ENCODE results near the gene CA7.

Gene CA7

DNA sequence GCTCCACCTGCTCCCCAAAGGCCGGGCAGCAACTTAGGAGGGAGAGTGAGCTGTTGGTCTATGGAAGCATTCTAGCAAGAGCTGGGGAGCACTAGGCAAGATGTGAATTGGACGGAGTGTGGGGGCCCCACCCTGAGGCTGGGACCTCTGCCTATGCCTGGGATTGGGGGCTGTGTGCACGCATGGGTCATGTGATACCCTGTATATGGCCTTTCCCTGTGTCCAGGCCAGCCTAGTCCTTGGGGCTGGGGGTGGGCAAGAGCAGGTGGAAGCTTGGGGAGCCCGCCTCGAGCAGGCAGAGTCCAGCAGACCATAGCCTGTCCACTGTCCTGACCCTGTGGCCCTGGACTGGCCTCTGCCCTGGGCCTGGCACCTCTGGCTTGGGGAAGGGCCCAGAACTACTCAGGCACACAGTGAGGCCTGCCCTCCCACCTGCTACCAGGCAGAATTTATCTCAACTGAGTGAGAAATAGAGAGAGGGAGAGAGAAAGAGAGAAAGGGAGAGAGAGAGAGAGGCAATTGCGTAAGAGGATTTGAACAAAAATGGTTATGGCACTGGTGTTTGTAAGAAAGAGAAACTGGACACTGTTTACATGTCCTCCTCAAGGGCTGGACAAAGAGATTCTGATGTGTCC is 55.2 kb downstream of the CA7 start:
- peak; percentile 41 for DNase-seq

DNA sequence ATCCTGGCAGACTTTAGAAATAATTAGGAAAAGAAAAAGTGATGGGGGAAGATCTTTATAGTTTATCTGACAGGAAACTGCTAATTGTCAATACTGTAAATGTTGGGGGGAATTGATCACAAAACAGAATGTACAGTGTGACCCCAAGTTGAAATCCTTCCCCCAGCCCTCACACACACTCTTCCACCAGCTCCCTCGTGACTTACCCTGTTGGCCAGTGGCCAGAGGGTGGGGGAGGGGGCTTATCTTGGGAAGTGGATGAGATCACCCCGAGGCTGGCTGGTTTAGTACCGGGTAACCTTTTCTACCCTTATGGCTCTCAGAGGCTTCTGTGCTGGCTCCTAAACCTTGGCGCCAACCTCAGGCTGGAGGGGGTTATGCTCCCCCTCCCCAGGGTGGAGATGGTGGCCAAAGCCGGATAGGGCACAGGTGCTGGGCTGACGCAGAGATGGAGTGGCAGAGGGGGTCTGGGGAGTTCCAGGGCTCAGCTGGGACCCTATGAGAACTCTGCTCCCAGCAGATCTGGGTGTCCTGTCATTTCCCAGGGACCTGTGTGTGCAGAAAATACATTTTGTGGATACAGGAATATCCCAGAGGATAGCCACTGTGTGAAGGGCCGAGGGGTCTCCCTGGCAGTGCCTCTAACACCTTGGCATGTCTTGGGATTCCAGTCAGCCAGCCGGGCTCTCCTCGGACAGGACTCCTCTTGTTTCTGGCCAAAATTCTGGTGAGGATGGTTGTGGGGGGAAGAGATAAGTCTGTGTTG is 55.9 kb downstream of the CA7 start:
- peak; percentile 88 for DNase-seq

DNA sequence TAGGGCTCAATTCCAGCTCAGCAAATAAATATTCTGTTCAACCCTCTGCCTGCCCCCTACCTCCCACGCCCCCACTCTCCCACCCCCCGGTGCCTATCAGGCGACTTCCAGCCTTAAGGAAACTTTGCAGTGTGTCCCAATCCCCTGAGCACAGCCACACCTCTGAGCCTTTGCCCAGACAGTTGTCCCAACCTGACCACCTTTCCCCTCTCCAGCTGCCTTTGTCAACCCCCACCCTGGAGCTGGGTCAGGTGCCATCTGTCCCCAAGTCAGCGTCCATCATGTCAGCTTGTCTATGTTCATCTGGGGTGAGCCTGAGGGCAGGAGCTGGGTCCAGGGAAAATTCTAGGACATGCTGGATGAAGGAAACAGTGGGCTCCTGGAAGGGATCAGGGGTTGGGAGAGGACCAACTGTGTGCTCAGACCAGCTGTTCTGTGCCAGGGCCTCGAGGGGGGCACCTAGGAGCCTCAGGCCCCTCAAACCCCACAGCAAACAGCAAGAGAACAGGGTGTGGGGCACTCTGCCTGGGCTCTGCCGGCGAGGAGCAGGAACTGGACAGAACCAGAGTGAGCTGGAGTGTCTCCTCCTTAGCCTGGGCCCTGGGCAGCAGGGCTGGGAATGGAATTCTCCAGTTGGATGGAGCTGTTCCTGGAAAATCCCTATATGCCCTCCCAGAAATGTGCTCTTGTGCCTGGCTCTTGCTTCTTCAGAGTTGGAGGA is 56.7 kb downstream of the CA7 start:
- DNase-seq: no peak

GRCh38 chr16:66901626-66902025 is 57.4 kb downstream of the CA7 start:
- DNase-seq: no peak

DNA sequence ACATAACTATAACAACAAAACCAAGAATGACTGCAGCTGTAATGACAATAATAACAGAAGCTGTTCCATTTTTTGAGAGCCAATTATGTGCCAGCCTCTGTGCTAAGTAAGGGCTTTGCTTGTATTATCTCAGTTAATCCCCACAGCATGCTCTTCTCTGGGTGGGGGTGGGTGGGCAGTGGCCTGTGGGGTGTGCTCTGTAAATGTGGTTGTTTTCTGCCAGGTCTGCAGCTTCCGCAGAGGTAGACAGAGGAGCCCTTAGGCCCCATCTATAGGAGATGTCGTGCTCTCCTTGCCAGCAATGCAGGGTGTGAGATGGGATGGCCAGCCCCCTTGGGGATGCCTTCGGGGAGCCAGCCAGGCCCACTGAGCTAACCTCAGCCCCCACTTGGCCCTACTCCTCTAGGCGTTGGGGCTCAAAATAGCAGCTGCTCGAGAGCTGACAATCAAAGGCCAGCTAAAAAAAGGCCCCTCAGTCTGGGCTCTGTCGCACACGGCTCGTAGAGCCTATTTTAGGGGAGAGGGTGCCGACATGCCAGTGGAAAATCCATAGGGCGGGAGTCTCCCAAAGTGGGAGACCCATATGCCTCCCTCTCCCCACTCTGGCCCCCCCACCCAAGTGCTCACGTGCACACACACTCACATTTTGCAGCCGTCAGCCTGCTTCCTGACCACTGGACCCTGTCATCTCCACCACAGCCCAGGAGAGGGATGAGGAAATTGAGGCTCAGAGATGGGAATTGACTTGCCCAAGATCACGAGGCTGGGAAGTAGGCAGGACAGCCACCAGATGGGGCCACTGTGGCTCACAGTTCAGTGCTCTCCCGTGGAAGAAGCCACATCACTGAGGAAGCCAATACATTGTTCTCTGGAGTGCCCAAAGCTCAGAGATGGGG is 58.7 kb downstream of the CA7 start:
- no peak for DNase-seq

All from hematopoietic multipotent progenitor cell treated with erythropoietin and hydrocortisone succinate and interleukin-3 and kit ligand, for 6 days (in vitro differentiated cells).